Type B pancreatic cell (in vitro differentiated cells): ENCODE data around the gene ZNF878. TPM values are rescaled to one million over a fixed set of nuclear protein-coding genes. Genes with fewer than 3 reads are reported as not detected.
"Not testable (repeated sequence)": the region's sequence is repeated elsewhere in the genome, so short reads cannot be mapped to it uniquely, and the experiment has no call there.

ENCODE experiments used
- DNase-seq: peaks from one replicate; pipeline ENCODE4 v3.0.0; 2021; ENCODE audit warnings: mixed read lengths; ENCODE audit not compliant: unreplicated experiment; ENCODE audit errors: extremely low spot score
- H3K27ac Mint-ChIP-seq: 2 replicates; pipeline ENCODE4 v1.8.0; 2021; ENCODE audit warnings: mild to moderate bottlenecking, mixed read lengths
- H3K27me3 Mint-ChIP-seq: 2 replicates; pipeline ENCODE4 v1.8.0; 2021; ENCODE audit warnings: mixed read lengths
- H3K36me3 Mint-ChIP-seq: 2 replicates; pipeline ENCODE4 v1.8.0; 2021; ENCODE audit warnings: mixed read lengths
- H3K4me1 Mint-ChIP-seq: one replicate; pipeline ENCODE4 v1.8.0; 2021; ENCODE audit warnings: mixed read lengths; ENCODE audit not compliant: unreplicated experiment
- H3K4me3 Mint-ChIP-seq: 2 replicates; pipeline ENCODE4 v1.8.0; 2021; ENCODE audit warnings: mild to moderate bottlenecking, mixed read lengths
- H3K9me3 Mint-ChIP-seq: 2 replicates; pipeline ENCODE4 v1.8.0; 2021; ENCODE audit warnings: mixed read lengths
- total RNA-seq: library from RNA; stranded (reverse); gene quantifications from 2 replicates; pipeline ENCODE4 v1.2.1, GENCODE V29; 2021; ENCODE audit warnings: low replicate concordance
- TF ChIP-seq, protein P1 (sequence below): fragments of 200-600 bp; sonication (generic); conservative IDR thresholded peaks from 2 replicates; pipeline ENCODE4 v1.5.0; 2021; ENCODE audit warnings: antibody characterized with exemption, mild to moderate bottlenecking

The ZNF878 gene
- total RNA-seq, 1 donor from 2014 or later = 1.8 TPM

DNA sequence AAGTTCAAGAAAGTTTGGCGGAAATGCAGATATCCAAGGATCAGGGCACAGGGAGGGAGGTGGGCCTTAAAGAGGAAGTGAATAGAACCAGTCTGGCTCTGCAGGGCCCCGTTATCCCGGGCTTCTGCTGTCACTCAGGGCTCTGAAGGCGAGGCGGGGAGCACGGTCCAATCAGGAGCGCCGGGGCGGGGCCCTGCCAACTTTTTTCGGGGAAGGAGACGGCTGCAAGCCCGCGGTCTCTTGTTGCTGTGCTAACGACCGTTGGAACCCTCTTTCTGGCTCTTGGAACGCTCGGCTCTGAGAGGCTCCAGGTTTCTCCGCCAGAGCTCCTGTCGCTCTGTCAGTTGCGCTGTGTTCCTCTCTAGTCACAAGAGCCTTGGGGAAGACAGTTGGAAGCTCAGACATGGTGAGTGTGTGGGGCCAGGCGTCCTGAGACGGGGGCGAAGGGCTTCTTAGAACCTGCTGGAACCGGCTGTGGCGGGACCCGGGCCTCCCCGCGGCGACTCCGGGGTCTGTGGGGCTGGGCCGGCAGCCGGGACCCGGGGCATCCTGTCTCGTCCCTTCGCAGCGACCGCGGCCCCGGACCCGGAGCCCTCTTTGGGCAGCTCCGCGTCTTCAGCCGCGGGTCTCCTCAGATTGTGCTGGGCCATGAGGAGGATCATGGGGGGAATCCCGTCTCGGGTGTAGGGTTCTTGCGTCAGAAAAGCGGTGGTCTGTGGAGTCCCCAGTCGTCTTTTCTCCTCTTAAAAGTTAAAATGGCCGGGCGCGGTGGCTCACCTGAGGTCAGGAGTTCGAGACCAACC lies 39.5 kb upstream of the ZNF878 start:
- H3K4me3 Mint-ChIP-seq = peak overlapping the region; percentile 87
- peak; percentile 86 for DNase-seq

DNA sequence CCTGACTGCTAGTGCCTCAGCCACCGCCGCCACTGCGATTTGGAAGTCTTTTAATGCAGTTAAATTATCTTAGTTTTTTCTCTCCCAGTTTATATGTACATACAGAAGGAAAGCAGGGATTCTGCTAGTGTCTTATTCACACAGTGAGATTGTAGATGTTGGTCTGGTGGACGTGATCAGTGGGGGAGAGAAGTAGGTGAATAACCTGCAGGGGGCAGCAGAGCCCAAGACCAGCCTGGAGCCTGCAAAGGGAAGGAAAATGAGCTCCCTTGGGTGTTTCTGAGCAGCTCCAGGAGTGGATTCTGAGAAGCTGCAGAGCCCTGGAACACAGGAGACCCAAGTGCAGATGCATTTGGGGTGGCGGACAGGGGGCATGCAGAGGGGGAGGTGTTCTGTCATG lies 38.0 kb upstream of the ZNF878 start:
- H3K4me3 Mint-ChIP-seq = peak overlapping the region; percentile 74
- peaks cover 9% of the 10 kb centered on the region for H3K9me3 Mint-ChIP-seq
- no peaks in the 10 kb centered on the region for H3K27me3 Mint-ChIP-seq
- H3K4me1 Mint-ChIP-seq = peaks cover 7% of the 10 kb centered on the region
- peaks cover 15% of the 10 kb centered on the region for H3K36me3 Mint-ChIP-seq
- peak overlapping the region; percentile 30 for H3K27ac Mint-ChIP-seq
- TF ChIP-seq, protein P1, sequence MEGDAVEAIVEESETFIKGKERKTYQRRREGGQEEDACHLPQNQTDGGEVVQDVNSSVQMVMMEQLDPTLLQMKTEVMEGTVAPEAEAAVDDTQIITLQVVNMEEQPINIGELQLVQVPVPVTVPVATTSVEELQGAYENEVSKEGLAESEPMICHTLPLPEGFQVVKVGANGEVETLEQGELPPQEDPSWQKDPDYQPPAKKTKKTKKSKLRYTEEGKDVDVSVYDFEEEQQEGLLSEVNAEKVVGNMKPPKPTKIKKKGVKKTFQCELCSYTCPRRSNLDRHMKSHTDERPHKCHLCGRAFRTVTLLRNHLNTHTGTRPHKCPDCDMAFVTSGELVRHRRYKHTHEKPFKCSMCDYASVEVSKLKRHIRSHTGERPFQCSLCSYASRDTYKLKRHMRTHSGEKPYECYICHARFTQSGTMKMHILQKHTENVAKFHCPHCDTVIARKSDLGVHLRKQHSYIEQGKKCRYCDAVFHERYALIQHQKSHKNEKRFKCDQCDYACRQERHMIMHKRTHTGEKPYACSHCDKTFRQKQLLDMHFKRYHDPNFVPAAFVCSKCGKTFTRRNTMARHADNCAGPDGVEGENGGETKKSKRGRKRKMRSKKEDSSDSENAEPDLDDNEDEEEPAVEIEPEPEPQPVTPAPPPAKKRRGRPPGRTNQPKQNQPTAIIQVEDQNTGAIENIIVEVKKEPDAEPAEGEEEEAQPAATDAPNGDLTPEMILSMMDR = peak; percentile 77
- peak; percentile 73 for DNase-seq

More for the DNA sequence above, 39.5 kb upstream of the ZNF878 start:
- peaks cover 7% of the 10 kb centered on the region for H3K4me1 Mint-ChIP-seq
- H3K36me3 Mint-ChIP-seq = peaks cover 20% of the 10 kb centered on the region
- H3K27me3 Mint-ChIP-seq = no peaks in the 10 kb centered on the region
- H3K27ac Mint-ChIP-seq = peak overlapping the region; percentile 56
- peaks cover 9% of the 10 kb centered on the region for H3K9me3 Mint-ChIP-seq
- TF ChIP-seq, protein P1 = no peak

DNA sequence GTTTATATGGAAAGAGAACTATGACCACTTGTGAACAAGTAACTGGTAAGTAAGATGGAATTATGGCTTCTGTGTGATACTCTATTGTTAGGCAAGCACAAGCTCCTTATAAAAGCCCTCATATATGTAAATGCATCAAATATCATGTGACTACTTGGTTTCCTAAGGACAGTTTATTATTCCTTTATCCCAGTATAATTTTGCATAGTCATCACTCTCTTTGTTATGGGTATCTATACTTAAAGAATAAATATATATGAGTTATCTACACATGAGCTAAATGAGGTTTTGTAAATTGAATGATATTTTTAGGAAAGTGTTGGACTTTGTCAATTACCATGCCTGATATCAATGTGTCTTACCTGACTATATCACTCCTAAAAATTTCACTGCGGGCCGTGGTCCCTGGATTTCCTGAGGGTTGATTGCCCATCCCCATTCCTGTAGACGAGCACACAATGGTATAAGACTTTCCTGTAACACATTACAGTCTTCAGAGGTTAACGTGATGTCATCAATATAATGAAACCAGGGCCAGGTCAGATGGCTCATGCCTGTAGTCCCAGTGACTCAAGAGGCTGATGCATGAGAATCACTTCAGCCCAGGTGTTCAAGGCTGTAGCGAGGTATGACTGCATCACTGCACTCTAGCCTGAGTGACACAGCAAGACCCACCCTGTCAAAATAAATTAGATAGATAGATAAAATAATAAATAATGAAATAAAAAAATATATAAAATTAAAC lies 32.5 kb upstream of the ZNF878 start:
- H3K4me3 Mint-ChIP-seq = no peak overlapping the region
- no peaks in the 10 kb centered on the region for H3K27me3 Mint-ChIP-seq
- no peaks in the 10 kb centered on the region for H3K4me1 Mint-ChIP-seq
- peaks cover 19% of the 10 kb centered on the region for H3K36me3 Mint-ChIP-seq
- no peak for DNase-seq
- H3K9me3 Mint-ChIP-seq = peaks cover 9% of the 10 kb centered on the region
- TF ChIP-seq, protein P1 = no peak
- H3K27ac Mint-ChIP-seq = no peak overlapping the region

DNA sequence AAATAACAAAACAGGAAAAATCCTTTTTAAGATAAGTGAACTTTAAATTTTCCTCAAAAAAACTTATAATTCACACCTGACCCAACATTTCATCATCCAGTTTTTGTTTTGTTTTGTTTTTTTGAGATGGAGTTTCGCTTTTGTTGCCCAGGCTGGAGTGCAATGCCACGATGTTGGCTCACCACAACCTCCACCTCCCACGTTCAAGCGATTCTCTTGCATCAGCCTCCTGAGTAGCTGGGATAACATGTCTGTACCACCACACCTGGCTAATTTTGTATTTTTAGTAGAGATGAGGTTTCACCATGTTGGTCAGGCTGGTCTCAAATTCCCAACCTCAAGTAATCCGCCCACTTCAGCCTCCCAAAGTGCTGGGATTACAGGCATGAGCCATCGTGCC lies 30.6 kb upstream of the ZNF878 start:
- not testable (repeated sequence) for H3K27ac Mint-ChIP-seq, H3K9me3 Mint-ChIP-seq, H3K27me3 Mint-ChIP-seq, H3K4me1 Mint-ChIP-seq, H3K4me3 Mint-ChIP-seq, DNase-seq
- H3K36me3 Mint-ChIP-seq = peaks cover 28% of the 10 kb centered on the region

DNA sequence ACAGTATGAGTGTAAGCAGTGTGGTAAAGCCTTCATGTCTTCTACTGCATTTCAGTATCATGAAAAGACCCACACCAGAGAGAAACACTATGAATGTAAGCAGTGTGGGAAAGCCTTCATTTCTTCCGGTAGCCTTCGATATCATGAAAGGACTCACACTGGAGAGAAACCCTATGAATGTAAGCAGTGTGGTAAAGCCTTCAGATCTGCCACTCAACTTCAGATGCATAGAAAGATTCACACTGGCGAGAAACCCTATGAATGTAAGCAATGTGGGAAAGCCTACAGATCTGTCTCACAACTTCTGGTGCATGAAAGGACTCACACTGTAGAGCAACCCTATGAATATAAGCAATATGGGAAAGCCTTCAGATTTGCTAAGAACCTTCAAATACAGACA lies 24.6 kb upstream of the ZNF878 start:
- Mint-ChIP-seq H3K9me3 (peaks cover 25% of the 10 kb centered on the region), H3K4me1 (no peaks in the 10 kb centered on the region), H3K4me3 (no peak overlapping the region), H3K36me3 (peaks cover 70% of the 10 kb centered on the region), H3K27ac (peak overlapping the region; percentile 69), H3K27me3 (no peaks in the 10 kb centered on the region)
- no peak for DNase-seq
- TF ChIP-seq, protein P1 = no peak

DNA sequence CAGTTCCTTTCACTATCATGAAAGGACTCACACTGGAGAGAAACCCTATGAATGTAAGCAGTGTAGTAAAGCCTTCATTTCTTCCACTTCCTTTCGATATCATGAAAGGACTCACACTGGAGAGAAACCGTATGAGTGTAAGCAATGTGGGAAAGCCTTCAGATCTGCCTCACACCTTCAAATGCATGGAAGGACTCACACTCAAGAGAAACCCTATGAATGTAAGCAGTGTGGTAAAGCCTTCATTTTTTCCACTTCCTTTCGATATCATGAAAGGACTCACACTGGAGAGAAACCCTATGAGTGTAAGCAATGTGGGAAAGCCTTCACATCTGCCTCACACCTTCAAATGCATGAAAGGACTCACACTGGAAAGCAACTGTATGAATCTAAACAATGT lies 23.6 kb upstream of the ZNF878 start:
- not testable (repeated sequence) for H3K27me3 Mint-ChIP-seq, DNase-seq, H3K27ac Mint-ChIP-seq, H3K4me3 Mint-ChIP-seq, H3K4me1 Mint-ChIP-seq
- peaks cover 67% of the 10 kb centered on the region for H3K36me3 Mint-ChIP-seq
- H3K9me3 Mint-ChIP-seq = peaks cover 25% of the 10 kb centered on the region
